PFSK-1 (cell line): Measurements from ENCODE around the gene CDAN1.

Source experiments
- POLR2AphosphoS5 ChIP-seq: IDR thresholded peaks from 2 replicates; pipeline ENCODE4 v1.6.1; 2012; ENCODE audit warnings: low read depth, mild to moderate bottlenecking, control low read depth, low read length, moderate library complexity
- REST ChIP-seq, 2 experiments: IDR thresholded peaks; 2 replicates each; pipeline versions ENCODE4 v1.6.1 to v1.8.0; 2011 to 2012; ENCODE audit warnings: low read depth in 2 of 2, low read length in 2 of 2, control low read depth in 1 of 2, inconsistent platforms in 1 of 2, mild to moderate bottlenecking in 1 of 2, moderate library complexity in 1 of 2; ENCODE audit not compliant: insufficient read depth in 1 of 2
- SIN3A ChIP-seq: IDR thresholded peaks from 2 replicates; pipeline ENCODE4 v1.6.1; 2012; ENCODE audit warnings: mild to moderate bottlenecking, low read length, moderate library complexity, borderline replicate concordance; ENCODE audit not compliant: insufficient read depth

- TF ChIP-seq POLR2AphosphoS5 (no peak), REST (IDR thresholded peaks at IDR 0.05; ENCODE audit: insufficient read depth in 1 of 2, low read depth in 2 of 2, low read length in 2 of 2) (no peak), SIN3A (no peak)
Observed at GRCh38 chr15:42720071-42720470, 16.9 kb downstream of the CDAN1 start.
